GM19372 (cell line): ENCODE data around the gene RAB30.
"Not testable (repeated sequence)": the region's sequence is repeated elsewhere in the genome, so short reads cannot be mapped to it uniquely, and the experiment has no call there.

Source experiments
- ATAC-seq: cut with Tn5 transposase; IDR thresholded peaks from one replicate; pipeline ENCODE4 v1.9.1; 2021; ENCODE audit warnings: mild to moderate bottlenecking, low read depth, moderate library complexity; ENCODE audit not compliant: unreplicated experiment

Gene RAB30

DNA sequence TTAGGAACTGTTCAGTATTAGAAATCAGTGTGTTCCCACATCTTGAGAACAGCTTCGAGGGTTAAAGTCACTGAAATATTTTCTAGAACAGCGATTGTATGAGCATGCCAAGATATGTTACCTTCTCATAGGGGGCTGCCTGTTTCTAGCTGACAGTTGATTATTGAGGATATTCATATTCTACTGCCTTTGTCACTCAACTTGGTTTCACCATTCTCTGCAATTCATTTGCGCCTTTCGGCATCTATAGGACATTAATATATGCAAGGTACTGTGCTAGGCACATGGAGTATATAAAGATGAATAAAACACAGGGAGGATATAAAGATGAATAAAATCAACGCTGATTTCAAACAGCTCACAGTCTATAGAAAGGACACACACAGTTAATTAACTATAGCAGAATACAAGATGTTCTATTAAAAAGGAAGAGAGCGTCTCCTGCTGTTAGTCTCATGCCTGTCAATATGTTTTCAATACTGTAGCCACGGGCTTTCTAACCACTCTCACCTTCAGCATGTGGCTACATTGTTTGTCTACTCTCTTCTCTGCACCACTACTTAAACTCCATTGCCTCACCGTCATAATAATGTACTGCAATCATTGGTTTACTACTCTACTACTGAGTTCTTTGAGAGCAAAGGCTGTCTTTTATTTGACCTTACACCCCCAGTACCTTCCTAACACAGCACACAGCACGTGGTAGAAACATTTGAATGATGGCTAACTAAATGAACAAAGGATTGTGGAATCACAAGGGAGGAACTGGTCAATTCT, 81.9 kb downstream of the RAB30 start:
- ATAC-seq: no peak

DNA sequence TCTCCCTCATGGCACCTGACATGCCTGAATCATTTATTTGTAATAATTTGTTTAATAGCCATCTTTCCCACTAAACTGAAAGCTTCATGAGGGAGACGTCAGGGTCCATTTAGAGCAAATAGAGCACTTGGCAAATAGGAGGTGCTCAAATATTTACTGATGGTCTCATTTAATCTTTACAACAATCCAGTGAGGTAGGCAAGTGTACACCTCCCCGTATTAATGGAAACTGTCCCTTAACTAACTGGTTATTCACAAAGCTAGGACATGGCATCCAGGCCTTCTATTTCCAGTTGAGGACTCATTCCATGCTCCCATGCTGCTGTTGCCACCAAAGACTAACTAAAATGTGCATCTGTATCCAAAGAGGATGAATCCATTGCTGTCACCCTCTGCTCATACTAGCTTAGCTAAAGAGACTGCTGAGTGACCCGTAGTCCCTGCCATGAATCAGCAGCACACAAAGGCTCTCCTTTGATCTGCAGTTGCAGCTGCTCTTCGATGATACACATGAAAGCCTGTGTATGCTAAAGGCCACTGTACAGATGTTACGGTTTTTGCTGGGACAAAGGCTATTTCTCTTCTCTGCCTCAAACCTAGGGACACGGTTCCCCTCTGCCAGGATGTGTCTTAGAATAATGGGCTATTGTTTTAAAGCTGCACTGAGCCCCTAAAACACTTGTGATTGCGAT, 82.6 kb downstream of the RAB30 start:
- ATAC-seq: no peak

DNA sequence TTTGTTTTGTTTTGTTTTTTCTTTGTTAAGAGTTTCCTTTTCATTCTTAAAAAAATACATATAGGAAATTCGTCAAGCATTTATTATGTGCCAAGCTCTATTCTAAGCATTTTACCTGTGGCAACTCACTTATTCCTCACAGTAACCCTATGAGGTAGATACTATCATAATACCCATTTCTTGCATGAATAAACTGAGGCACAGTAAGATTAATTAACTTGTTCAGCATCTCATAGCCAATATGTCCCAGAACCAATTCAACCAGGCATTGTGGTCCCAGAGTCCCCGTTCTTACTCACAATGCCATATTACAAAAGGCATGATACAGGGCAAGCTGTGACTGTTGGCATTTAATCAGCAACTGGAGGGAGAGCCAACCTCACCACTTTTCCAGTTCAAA, 83.7 kb downstream of the RAB30 start:
- no peak for ATAC-seq

DNA sequence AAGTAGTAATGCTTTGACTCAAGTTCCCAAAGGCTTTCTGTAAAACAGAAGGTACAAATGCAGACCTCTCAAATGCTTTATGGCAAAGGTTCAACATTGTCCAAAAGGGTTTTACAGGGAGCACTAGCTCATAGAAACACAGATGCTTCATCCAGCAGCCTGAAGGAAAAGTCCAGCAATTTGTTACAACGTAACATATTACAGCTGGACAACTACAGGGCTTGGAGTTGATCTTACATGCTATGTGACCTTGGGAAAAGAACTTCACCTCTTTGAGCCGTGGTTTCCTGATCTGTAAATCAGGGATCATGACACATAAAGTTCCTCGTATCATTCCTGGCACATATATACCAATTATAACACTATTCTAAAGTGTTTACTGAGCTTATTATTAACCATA, 85.3 kb downstream of the RAB30 start:
- ATAC-seq: no peak

DNA sequence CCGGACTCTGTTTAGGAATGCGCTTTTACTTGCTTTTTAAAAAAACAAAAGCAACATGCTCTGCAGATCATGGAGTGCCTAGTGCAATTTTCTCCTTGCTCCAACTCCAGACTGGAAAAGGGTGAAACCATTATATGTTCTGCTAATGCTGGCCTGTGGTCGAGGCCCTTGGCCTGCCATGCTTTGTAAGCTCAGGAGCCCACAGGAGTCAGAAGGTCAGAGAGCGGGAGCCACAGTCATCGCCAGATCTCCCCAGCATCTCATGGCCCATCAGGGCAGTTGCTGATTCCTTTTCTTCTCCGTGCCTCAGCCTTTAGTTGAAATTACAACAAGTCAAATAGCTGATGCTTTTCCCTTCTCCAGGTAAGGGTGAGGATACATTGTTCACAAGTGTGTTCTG, 89.8 kb downstream of the RAB30 start:
- ATAC-seq: no peak

DNA sequence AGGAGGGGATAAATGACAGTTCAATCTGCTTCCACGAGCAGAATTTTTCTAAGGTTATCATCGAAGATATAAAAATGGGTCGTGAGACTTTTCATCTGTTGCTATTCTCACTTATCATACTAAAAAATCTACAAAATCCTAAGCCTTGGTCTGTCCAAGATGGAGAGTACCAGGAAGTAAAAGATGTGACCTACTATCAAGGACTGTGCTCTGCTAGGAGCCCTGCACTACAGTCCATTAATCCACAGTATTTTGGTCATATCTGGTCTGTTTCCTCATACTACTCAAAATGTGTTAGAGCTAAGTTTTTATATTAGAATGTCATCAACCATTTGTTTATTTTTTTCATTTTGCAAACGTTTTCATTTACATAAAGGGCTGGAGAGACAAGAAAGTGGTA, 90.8 kb downstream of the RAB30 start:
- no peak for ATAC-seq

DNA sequence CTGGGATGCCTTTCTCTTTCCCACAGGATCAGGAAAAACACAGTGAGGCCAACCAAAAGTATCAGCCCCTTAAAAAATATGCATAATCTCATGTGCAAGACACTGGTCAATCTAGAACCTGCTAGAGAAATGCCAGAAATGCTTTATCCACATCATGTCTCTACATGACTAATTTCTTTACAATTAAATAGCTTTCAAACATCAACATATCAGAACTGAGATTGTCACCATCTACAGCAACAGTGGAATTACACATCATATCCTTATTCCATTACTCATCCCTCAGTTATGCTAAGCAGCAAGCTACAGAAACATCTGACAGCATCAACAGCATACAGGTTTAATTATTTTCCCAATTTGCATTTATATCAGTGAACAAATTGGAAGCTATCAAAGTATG, 91.4 kb downstream of the RAB30 start:
- no peak for ATAC-seq

DNA sequence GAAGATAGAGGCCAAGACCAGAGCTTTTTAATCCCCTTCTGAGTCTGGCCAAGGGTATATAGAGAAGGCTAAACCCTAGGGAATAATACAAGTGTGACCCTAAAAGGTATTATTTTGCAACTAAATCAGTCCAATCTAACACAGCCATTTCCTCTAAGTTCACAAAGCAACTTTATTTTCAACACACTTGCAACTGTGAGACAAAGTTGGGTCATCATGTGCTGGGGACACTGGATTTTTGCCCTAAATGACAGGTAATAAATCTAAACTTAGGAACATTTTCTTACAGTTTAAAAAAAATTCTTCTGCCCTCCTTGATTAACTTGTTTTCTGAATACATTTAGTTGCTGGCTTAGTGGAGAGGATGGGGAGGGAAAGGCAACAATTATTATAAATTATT, 91.9 kb downstream of the RAB30 start:
- no peak for ATAC-seq

DNA sequence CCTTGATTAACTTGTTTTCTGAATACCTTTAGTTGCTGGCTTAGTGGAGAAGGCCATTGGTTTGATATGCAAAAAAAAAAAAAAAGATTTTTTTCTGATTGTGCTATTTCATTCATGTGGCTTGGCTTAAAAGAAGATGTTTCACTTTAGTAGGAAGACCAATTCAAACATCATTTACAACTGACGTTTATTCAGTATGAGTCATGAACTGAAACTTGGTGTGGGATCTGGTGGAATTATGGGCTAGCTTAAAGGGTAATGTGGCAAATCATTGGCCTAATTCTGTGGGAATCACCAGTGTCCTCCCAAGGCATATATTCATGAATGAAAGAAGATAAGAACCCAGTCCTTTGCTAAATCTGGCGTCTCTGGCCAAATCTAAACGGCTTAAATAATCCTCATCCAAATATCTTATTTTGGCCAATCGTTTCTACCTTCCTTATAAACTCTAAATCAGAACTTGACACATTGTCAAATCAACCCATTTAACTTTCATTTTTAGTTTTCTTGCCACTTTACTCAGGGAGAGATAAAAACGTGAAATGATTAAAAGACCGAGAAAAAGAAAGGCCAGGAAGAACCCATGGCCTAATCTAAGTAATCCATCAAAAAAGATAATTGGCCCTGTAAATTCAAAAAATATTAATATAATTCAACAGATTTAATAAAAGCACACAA, 93.1 kb downstream of the RAB30 start:
- peak; percentile 61 for ATAC-seq

DNA sequence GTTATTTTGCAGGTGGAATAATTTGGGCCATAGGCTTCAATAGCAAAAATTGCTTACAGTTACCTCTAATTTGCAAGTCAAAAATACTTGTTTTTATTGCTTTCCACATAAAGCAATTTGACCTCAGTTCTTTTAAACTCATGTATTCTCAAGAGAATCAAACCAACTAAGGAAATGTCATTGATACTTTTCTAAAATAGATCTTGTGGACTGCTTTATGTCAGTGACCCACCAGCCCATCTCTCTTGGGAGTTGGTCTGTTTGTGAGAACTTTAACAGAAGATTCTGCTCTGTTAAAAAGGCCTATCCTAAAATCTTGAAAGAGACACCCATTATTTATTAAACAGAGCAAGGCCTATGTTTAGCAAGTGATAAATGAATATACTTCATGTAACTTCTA, 94.9 kb downstream of the RAB30 start:
- ATAC-seq: peak; percentile 32

DNA sequence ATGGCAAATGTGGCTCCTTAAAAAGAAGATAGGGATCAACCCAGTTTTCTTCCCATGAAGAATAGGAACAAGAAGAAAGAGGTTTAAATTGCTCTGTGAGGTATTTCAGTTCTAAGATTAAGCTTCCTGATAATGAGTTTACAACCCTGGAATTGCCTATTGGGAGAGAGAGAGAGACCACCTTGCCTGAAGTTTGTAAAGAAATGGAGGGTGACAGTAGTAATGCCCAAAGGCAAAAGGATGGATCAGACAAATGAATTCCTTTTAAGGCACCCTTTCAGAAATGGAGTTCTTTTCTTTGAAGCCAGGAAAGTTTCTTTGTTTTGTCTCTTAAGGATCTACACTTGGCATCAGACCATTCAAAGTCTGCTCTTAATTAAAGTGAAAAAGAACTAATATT, 95.8 kb downstream of the RAB30 start:
- no peak for ATAC-seq

DNA sequence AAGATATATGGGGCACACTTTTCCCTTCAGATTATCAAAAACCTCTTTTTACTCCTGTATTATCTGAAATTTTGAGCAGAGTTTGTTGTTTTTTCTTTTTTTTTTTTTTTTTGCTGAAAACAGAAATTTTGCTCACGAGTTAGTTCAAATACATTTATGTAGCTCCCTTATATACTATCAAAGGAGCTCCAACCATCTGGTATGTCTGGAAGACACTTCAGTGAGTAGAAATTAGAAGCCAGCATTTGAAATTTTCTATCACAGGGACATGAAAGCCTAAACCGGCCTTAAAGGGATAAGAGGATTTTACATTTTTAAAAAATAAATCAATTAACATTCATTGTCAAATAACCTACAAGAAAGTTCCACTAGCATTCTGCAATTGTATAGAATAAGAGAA, 96.8 kb downstream of the RAB30 start:
- ATAC-seq: no peak

DNA sequence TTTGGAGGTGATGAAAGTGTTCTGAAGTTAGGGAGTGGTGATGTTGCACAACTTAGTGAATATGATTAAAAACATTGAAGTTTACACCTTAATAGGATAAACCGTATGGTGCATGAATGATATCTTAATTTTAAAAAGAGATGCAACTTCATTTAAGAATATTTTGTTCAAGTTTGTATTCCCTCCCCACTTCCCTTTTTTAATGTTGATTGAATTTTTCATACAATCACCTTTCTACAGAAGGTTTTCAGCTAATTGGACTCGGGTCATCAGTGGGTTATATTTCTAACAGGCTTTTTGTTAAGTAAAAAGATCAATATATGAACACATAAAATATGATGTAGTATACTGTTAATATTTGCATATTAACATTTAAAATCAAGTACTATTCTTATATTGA, 97.6 kb downstream of the RAB30 start:
- no peak for ATAC-seq

DNA sequence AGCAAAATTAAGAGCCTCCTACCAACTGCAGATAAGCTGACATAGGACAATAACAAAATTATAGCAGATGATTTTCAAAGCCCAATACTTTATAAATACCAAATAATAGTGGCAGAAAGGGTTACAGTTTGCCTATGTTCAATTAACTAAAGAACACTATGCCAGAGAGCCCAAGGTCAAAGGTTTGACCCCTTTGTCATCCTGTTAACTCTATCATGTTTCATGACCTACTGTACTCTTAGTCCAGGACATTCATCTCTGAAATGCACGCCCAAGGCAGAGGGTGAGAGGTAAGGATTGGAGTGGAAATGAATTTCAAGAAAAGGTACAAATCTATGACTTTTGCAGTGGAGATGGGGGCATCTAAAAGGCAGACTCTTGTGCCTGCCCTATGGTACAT, 99.6 kb downstream of the RAB30 start:
- no peak for ATAC-seq

DNA sequence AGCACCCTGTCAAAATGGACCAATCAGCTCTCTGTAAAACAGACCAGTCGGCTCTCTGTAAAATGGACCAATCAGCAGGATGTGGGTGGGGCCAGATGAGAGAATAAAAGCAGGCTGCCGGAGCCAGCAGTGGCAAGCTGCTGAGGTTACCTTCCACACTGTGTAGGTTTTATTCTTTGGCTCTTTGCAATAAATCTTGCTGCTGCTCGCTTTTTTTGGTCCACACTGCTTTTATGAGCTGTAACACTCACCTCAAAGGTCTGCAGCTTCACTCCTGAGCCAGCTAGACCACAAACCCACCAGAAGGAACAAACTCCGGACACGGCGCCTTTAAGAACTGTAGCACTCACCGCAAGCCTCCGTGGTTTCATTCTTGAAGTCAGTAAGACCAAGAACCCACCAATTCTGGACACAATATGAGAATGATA, 100.2 kb downstream of the RAB30 start:
- peak; percentile 43 for ATAC-seq

DNA sequence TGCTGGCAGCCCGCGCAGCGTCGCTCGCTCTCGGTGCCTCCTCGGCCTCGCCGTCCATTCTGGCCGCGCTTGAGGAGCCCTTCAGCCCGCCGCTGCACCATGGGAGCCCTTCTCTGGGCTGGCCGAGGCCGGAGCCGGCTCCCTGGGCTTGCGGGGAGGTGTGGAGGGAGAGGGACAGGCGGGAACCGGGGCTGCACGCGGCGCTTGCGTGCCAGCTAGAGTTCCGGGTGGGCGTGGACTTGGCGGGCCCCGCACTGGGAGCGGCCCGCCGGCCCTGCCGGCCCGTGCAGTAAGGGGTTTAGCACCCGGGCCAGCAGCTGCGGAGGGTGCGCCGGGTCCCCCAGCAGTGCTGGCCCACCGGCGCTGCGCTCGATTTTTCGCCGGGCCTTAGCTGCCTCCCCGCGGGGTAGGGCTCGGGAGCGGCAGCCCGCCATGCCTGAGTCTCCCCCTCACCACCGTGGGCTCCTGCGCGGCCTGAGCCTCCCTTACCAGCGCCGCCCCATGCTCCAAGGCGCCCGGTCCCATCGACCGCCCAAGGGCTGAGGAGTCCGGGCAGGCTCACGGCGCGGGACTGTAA, 101.1 kb downstream of the RAB30 start:
- not testable (repeated sequence) for ATAC-seq

DNA sequence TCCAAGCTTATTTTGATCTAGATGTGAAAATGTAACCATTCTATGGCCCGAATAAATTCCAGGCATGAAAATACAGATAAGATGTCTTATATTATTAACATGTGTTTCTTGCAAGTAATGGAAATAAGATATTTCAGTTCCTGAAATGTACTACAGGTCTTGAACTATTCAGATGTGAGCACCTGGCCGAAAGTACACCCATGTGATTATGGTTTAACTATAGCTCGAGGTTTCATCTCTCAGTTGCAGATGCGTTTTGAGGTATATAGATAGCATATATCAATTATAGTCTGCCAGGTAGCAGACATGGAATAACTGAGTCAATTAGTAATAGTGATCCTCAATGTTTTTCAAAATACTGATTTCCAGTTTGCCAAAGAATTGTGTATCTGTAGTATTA, 101.9 kb downstream of the RAB30 start:
- peak; percentile 86 for ATAC-seq

DNA sequence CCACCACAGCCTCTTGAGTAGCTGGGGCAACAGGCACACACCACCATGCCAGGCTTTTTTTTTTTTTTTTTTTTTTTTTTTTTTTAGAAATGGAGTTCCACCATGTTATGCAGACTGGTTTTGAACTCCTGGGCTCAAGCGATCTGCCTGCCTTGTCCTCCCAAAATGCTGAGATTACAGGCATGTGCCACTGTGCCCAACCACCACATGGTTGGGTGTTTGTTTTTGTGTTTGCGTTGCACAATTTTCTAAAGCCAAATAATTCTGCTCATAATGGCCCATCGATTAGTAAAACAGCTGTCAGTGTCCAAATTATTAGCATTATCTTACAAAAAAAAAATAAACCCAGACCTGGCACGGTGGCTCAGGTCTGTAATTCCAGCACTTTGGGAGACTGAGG, 104.3 kb downstream of the RAB30 start:
- no peak for ATAC-seq

DNA sequence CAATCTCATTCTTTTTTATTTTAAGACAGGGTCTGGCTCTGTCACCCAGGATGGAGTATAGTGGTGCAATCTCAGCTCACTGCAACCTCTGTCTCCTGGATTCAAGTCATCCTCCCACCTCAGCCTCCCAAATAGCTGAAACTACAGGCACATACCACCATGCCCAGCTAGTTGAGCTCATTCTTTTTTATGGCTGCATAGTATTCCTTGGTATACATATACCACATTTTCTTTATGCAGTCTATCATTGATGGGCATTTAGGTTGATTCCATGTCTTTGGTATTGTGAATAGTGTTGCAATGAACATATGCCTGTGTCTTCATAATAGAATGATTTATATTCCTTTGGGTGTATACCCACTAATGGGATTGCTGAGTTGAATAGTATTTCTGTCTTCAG, 109.7 kb downstream of the RAB30 start:
- ATAC-seq: not testable (repeated sequence)

DNA sequence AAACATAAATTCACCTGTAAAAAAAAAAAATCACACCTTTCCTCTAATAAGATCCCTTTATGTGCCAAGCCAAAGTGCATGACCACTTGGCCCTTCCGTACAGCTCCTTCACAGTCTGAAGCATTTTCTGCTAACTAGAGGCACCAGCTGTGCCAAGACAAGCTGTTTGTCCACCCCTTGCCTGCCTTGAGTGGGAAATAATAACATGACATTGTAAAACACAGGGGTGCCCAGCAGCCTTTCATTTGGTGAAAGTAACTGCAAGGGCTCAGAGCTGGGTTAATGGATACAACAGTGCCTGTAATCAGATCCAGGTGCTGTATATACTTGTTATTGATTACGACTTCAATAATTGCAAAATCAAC, 110.9 kb downstream of the RAB30 start:
- ATAC-seq: peak; percentile 18

DNA sequence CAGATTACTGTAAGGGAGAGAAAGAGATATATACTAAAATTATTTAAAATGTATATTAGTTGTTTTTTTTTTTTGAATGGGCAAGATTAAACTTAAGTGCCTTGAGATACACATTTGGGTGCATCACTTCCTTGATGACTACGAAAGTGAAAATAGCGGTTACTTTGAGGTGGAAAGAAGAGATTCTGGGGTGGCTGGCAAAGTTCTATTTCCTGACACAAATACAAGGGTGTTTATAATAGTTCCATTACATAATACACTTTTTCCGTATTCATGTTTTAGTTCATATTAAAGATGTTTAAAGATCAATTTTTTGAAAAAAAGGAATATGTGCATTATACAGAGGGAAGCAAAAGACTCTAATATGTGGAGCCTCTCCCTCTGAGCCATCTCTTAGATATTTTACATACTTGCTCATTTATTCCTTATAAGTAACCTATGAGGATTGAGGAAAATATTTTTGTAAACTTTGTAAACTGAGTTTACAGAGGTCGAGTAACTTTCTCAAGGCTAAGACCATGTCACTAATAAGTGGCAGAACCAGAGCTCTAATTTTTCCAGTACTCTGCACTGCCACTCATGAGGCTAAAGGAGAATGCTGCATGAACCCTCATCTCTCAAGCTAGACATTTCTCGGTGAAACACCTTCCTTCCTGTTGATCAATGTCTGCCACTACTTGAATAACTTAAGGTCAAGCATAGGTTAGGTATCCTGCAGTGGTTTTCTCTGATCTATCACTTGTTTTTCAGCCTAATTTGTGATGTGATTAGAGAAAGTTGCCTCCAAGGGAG, 111.5 kb downstream of the RAB30 start:
- peak; percentile 83 for ATAC-seq
